MM.1S (cell line): ENCODE results near the gene MYL4.
"Not testable (repeated sequence)": the region's sequence is repeated elsewhere in the genome, so short reads cannot be mapped to it uniquely, and the experiment has no call there.

ENCODE experiments used
- CTCF ChIP-seq: fragments of 300-600 bp; sonication (generic); IDR thresholded peaks from 2 replicates; pipeline ENCODE4 v1.5.1; 2016; ENCODE audit warnings: antibody characterized with exemption, low read length, mixed read lengths
- EZH2 ChIP-seq: fragments of 300-600 bp; sonication (generic); optimal IDR thresholded peaks from 2 replicates; pipeline ENCODE3; 2017; ENCODE audit warnings: low read depth, mild to moderate bottlenecking, antibody characterized with exemption, low read length, mixed read lengths
- EZH2phosphoT487 ChIP-seq: fragments of 300-600 bp; sonication (generic); IDR thresholded peaks from 2 replicates; pipeline ENCODE4 v1.6.1; 2018; ENCODE audit warnings: antibody characterized with exemption, low read length

- TF ChIP-seq CTCF, EZH2, EZH2phosphoT487: not testable (repeated sequence)
These were observed 28.2 kb upstream of the MYL4 start for GRCh38 chr17:47180988-47181387.
